H1 (cell line): ENCODE results near the gene BGN. TPM values are rescaled to one million over a fixed set of nuclear protein-coding genes. Genes with fewer than 3 reads are reported as not detected.

Experiments used
- CTCF ChIA-PET: fragments of 300-600 bp; sonication (Branson Sonifier 250); formaldehyde crosslinking; loops from one replicate; lab custom pipeline; 2021; ENCODE audit not compliant: partially characterized antibody; lab: Charles Lee
- POLR2A ChIA-PET: fragments of 300-600 bp; sonication (Branson Sonifier 250); formaldehyde crosslinking; loops from one replicate; lab custom pipeline; 2021; ENCODE audit warnings: inconsistent platforms; ENCODE audit not compliant: partially characterized antibody; lab: Charles Lee
- DNase-seq, 2 experiments: peaks; one replicate each; pipeline versions ENCODE4 v3.0.0 to v3.0.0-alpha.2; 2010 to 2022; ENCODE audit warnings: low spot score in 2 of 2, low read depth in 1 of 2, mixed read lengths in 1 of 2
- FAIRE-seq: peaks from 2 replicates; lab custom pipeline; 2011; peaks lifted over from hg19 to GRCh38; lab: Jason Lieb, UNC
- H2AFZ ChIP-seq: 2 replicates; pipeline ENCODE4 v1.8.1; 2012; ENCODE audit warnings: low read length, inconsistent platforms
- H2AK5ac ChIP-seq: 2 replicates; pipeline ENCODE4 v1.6.1; 2013; ENCODE audit warnings: low read depth, low read length
- H2BK120ac ChIP-seq: replicated peaks from 2 replicates; pipeline ENCODE3; 2013; ENCODE audit warnings: low read depth, low read length, inconsistent platforms
- H2BK12ac ChIP-seq: 2 replicates; pipeline ENCODE4 v1.6.1; 2013; ENCODE audit warnings: low read depth, low read length
- H2BK15ac ChIP-seq: 2 replicates; pipeline ENCODE4 v1.6.1; 2013; ENCODE audit warnings: low read length
- H2BK20ac ChIP-seq: 2 replicates; pipeline ENCODE4 v1.6.1; 2013; ENCODE audit warnings: low read length
- H2BK5ac ChIP-seq: 2 replicates; pipeline ENCODE4 v1.6.1; 2013; ENCODE audit warnings: low read depth, low read length
- H3K14ac ChIP-seq: 2 replicates; pipeline ENCODE4 v1.6.1; 2013; ENCODE audit warnings: inconsistent platforms; ENCODE audit not compliant: insufficient read length
- H3K18ac ChIP-seq: 2 replicates; pipeline ENCODE4 v1.6.1; 2013; ENCODE audit warnings: low read length; ENCODE audit errors: extremely low read depth
- H3K23ac ChIP-seq: 2 replicates; pipeline ENCODE4 v1.6.1; 2013; ENCODE audit warnings: inconsistent platforms; ENCODE audit not compliant: insufficient read length
- H3K23me2 ChIP-seq: 2 replicates; pipeline ENCODE4 v1.6.1; 2013; ENCODE audit warnings: low read depth, low read length
- H3K27ac ChIP-seq: 2 replicates; pipeline ENCODE4 v1.6.1; 2011; ENCODE audit warnings: low read depth, low read length, inconsistent platforms
- H3K27me3 ChIP-seq, 4 experiments: replicated peaks in 1 of 4; 1 replicate in 1 of 4; 2 replicates in 3 of 4; pipeline versions ENCODE4 v1.6.1 to v1.8.1; 2011 to 2013; ENCODE audit warnings: low read length in 3 of 4, mild to moderate bottlenecking in 3 of 4, inconsistent platforms in 2 of 4, mixed read lengths in 2 of 4, moderate library complexity in 1 of 4; ENCODE audit not compliant: control insufficient read depth in 3 of 4, insufficient read depth in 3 of 4; ENCODE audit errors: extremely low read depth in 1 of 4
- H3K36me3 ChIP-seq, 4 experiments: 2 replicates each; pipeline versions ENCODE4 v1.6.1 to v1.8.1; 2011 to 2013; ENCODE audit warnings: mild to moderate bottlenecking in 4 of 4, low read length in 3 of 4, moderate library complexity in 2 of 4, control low read depth in 1 of 4, inconsistent platforms in 1 of 4; ENCODE audit not compliant: insufficient read depth in 4 of 4, control insufficient read depth in 2 of 4
- H3K4ac ChIP-seq: replicated peaks from 2 replicates; pipeline ENCODE3; 2013; ENCODE audit warnings: low read length, low read depth, mixed read lengths, inconsistent platforms; ENCODE audit not compliant: insufficient read length
- H3K4me1 ChIP-seq, 4 experiments: replicated peaks in 1 of 4; 1 replicate in 1 of 4; 2 replicates in 3 of 4; pipeline versions ENCODE4 v1.6.1 to v1.8.1; 2011 to 2013; ENCODE audit warnings: low read length in 3 of 4, inconsistent platforms in 2 of 4, mixed read lengths in 1 of 4; ENCODE audit not compliant: insufficient read depth in 4 of 4, control insufficient read depth in 3 of 4
- H3K4me2 ChIP-seq, 2 experiments: 2 replicates each; pipeline versions ENCODE4 v1.6.1 to v1.8.1; 2011 to 2013; ENCODE audit warnings: low read depth in 2 of 2, low read length in 2 of 2, control low read depth in 1 of 2, inconsistent platforms in 1 of 2, mild to moderate bottlenecking in 1 of 2; ENCODE audit not compliant: insufficient read depth in 1 of 2
- H3K4me3 ChIP-seq, 4 experiments: fragments of 200-600, 300-600 bp in 1 of 4; sonication (generic), shearing (Covaris generic), sonication (Bioruptor Twin) in 1 of 4; 2 replicates each; pipeline versions ENCODE4 v1.5.1 to v1.8.1; 2011 to 2016; ENCODE audit warnings: low read length in 4 of 4, low read depth in 3 of 4, control low read depth in 2 of 4, inconsistent platforms in 2 of 4, mild to moderate bottlenecking in 2 of 4, mixed read lengths in 1 of 4, moderate library complexity in 1 of 4; ENCODE audit not compliant: insufficient read depth in 2 of 4; ENCODE audit errors: extremely low read depth in 1 of 4
- H3K56ac ChIP-seq: replicated peaks from 2 replicates; pipeline ENCODE3; 2013; ENCODE audit warnings: low read depth, mild to moderate bottlenecking, mixed read lengths, low read length, inconsistent platforms; ENCODE audit not compliant: insufficient read length
- H3K79me1 ChIP-seq: 2 replicates; pipeline ENCODE4 v1.6.1; 2013; ENCODE audit warnings: low read depth, low read length, control low read depth
- H3K79me2 ChIP-seq, 2 experiments: 2 replicates each; pipeline versions ENCODE4 v1.6.1 to v1.8.1; 2012 to 2013; ENCODE audit warnings: low read length in 2 of 2, mild to moderate bottlenecking in 2 of 2, inconsistent platforms in 1 of 2; ENCODE audit not compliant: insufficient read depth in 2 of 2, control insufficient read depth in 1 of 2
- H3K9ac ChIP-seq, 4 experiments: replicated peaks in 1 of 4; 1 replicate in 1 of 4; 2 replicates in 3 of 4; pipeline versions ENCODE4 v1.6.1 to v1.8.1; 2011 to 2013; ENCODE audit warnings: low read depth in 3 of 4, low read length in 3 of 4, control low read depth in 2 of 4, mild to moderate bottlenecking in 2 of 4, moderate library complexity in 2 of 4, inconsistent platforms in 1 of 4; ENCODE audit errors: extremely low read depth in 1 of 4
- H3K9me3 ChIP-seq, 2 experiments: 2 replicates each; pipeline versions ENCODE4 v1.6.1 to v1.8.1; 2012 to 2013; ENCODE audit warnings: mild to moderate bottlenecking in 2 of 2, moderate library complexity in 2 of 2, control low read depth in 1 of 2, inconsistent platforms in 1 of 2, low read depth in 1 of 2, low read length in 1 of 2, mixed read lengths in 1 of 2; ENCODE audit not compliant: insufficient read depth in 2 of 2
- H4K20me1 ChIP-seq, 2 experiments: replicated peaks in 1 of 2; 2 replicates each; pipeline versions ENCODE3 to v1.8.1; 2011 to 2013; ENCODE audit warnings: inconsistent platforms in 2 of 2, low read length in 2 of 2, mild to moderate bottlenecking in 1 of 2; ENCODE audit not compliant: insufficient read depth in 2 of 2, control insufficient read depth in 1 of 2
- H4K5ac ChIP-seq: 2 replicates; pipeline ENCODE4 v1.6.1; 2013; ENCODE audit warnings: low read length, low read depth, mixed read lengths, inconsistent platforms; ENCODE audit not compliant: insufficient read length
- H4K8ac ChIP-seq: 2 replicates; pipeline ENCODE4 v1.8.0; 2013; ENCODE audit warnings: mild to moderate bottlenecking, moderate library complexity, low read length, inconsistent platforms; ENCODE audit not compliant: insufficient read depth; ENCODE audit errors: extremely low read depth
- H4K91ac ChIP-seq: replicated peaks from 2 replicates; pipeline ENCODE3; 2013; ENCODE audit warnings: low read length, mixed read lengths, inconsistent platforms; ENCODE audit not compliant: insufficient read length
- BCL11A ChIP-seq, 2 experiments: IDR thresholded peaks; one replicate each; pipeline ENCODE4 v1.6.1; 2011; ENCODE audit warnings: low read depth in 2 of 2, low read length in 2 of 2, mild to moderate bottlenecking in 2 of 2
- BRCA1 ChIP-seq: IDR thresholded peaks from 2 replicates; pipeline ENCODE4 v1.6.1; 2012; ENCODE audit warnings: low read depth, low read length, improper control_type of control experiment
- CHD1 ChIP-seq: IDR thresholded peaks from 2 replicates; pipeline ENCODE4 v1.6.1; 2012; ENCODE audit warnings: low read depth, low read length, improper control_type of control experiment
- FOSL1 ChIP-seq: IDR thresholded peaks from 2 replicates; pipeline ENCODE4 v1.6.1; 2011; ENCODE audit warnings: mild to moderate bottlenecking, low read depth, low read length, moderate library complexity; ENCODE audit not compliant: insufficient read depth
- GABPA ChIP-seq: IDR thresholded peaks from 2 replicates; pipeline ENCODE4 v1.6.1; 2011; ENCODE audit warnings: mild to moderate bottlenecking, low read length, moderate library complexity, borderline replicate concordance; ENCODE audit not compliant: insufficient read depth
- RBBP5 ChIP-seq: IDR thresholded peaks from 2 replicates; pipeline ENCODE4 v1.7.1; 2012; ENCODE audit warnings: low read depth, mild to moderate bottlenecking, inconsistent platforms, low read length, moderate library complexity, borderline replicate concordance
- SP2 ChIP-seq: IDR thresholded peaks from 2 replicates; pipeline ENCODE4 v1.6.1; 2012; ENCODE audit warnings: mild to moderate bottlenecking, low read length, inconsistent platforms
- YY1 ChIP-seq: IDR thresholded peaks from 2 replicates; pipeline ENCODE4 v1.6.1; 2011; ENCODE audit warnings: low read depth, mild to moderate bottlenecking, low read length
- WGBS, 2 experiments: shearing (Covaris generic) in 1 of 2; methylation state at CpG; one replicate each; pipeline versions ENCODE4 v1.1.6 to v1.1.7; 2013 to 2015; ENCODE audit warnings: low lambda C conversion rate in 2 of 2, mixed read lengths in 2 of 2, inconsistent platforms in 1 of 2, low coverage in 1 of 2, missing lambda C conversion rate in 1 of 2; ENCODE audit not compliant: insufficient replicate concordance in 2 of 2, insufficient coverage in 1 of 2, insufficient read length in 1 of 2; ENCODE audit errors: extremely low coverage in 1 of 2, missing lambda C conversion rate in 1 of 2; 5-methylcytosine and 5-hydroxymethylcytosine counted together
- polyA plus RNA-seq, 7 experiments: library from polyadenylated mRNA; depleted of rRNA in 3 of 7; stranded (reverse) in 5 of 7; unstranded in 2 of 7; fragments of >200 nt in 5 of 7; fragments of 200-250 nt in 2 of 7; gene quantifications; 1 replicate in 5 of 7; 2 replicates in 1 of 7; 4 replicates in 1 of 7; pipeline versions ENCODE4 v1.2.1 to v1.2.3, GENCODE V29; 2011 to 2013; ENCODE audit warnings: missing spikeins in 2 of 7, mixed read lengths in 2 of 7
- total RNA-seq: library from RNA; stranded (reverse); fragmentation: NEBNext Ultra II Directional; extraction: Animal tissue kit (Norgen Biotek cat#: 25700); gene quantifications from 2 replicates; pipeline ENCODE4 v1.2.1, GENCODE V29; 2021
- TF ChIP-seq, protein P1 (sequence below): IDR thresholded peaks from 2 replicates; pipeline ENCODE4 v1.6.1; 2012; ENCODE audit warnings: inconsistent platforms

The BGN gene
- total and polyA plus RNA-seq, 2 of the 8 experiments (the other 6 are each of a cell fraction or from before 2014, with no cell fraction given), result 1.8 to 2.4 TPM

GRCh38 chrX:153516073-153516472 lies 21.3 kb downstream of the BGN start:
- no peaks in the 10 kb centered on the region for H3K4me1 ChIP-seq
- CTCF ChIA-PET, result interaction anchor here (1.0 to 2.9 kb wide), 5 partner anchors 9 to 39 kb away, joined by 3 to 9 read pairs (median 3); no protein-coding TSS in a partner anchor
- no peak overlapping the region for H2BK20ac ChIP-seq
- POLR2A ChIA-PET, result interaction anchor here (1.4 kb wide), 1 partner anchor 9 kb away, joined by 3 read pairs; no protein-coding TSS in a partner anchor
- 96% methylated on average over 4 of the region's 9 CpGs; no CpG with 5 or more reads in 1 of the 2 experiments for WGBS, 2 experiments
- H4K91ac ChIP-seq, result no peak overlapping the region
- H3K36me3 ChIP-seq, result no peaks in the 10 kb centered on the region
- H2BK12ac ChIP-seq, result no peak overlapping the region; the same call in 1 of the 2 replicates
- H4K8ac ChIP-seq, result no peak overlapping the region
- H3K27me3 ChIP-seq, result peaks cover 19 to 31% (median 29%) of the 10 kb centered on the region in 4 experiments
- no peak overlapping the region for H3K4ac ChIP-seq
- H2AFZ ChIP-seq, result no peak overlapping the region
- FAIRE-seq (no peak), DNase-seq (no peak)
- no peak overlapping the region for H2BK120ac ChIP-seq
- no peak overlapping the region for H3K14ac ChIP-seq
- H3K4me2 ChIP-seq, result no peak overlapping the region
- no peak overlapping the region for H3K23ac ChIP-seq
- H3K9ac ChIP-seq, result no peak overlapping the region
- TF ChIP-seq CHD1, result no peak
- TF ChIP-seq, protein P1, sequence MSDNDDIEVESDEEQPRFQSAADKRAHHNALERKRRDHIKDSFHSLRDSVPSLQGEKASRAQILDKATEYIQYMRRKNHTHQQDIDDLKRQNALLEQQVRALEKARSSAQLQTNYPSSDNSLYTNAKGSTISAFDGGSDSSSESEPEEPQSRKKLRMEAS, result no peak
- TF ChIP-seq BRCA1, result no peak
- TF ChIP-seq FOSL1, result no peak
- TF ChIP-seq YY1, result no peak
- TF ChIP-seq BCL11A (IDR thresholded peaks at IDR 0.05; ENCODE audit: low read depth in 2 of 2, low read length in 2 of 2), result no peak
- TF ChIP-seq RBBP5, result no peak
- TF ChIP-seq GABPA, result no peak
- TF ChIP-seq SP2, result no peak
- no peak overlapping the region for H2BK15ac ChIP-seq
- H3K9me3 ChIP-seq, result no peaks in the 10 kb centered on the region
- no peak overlapping the region for H3K18ac ChIP-seq
- no peak overlapping the region for H3K4me3 ChIP-seq
- H3K23me2 ChIP-seq, result peaks cover 12% of the 10 kb centered on the region; the same call in 1 of the 2 replicates
- H4K20me1 ChIP-seq, result peaks cover 0 to 8% of the 10 kb centered on the region in 2 experiments
- H3K27ac ChIP-seq, result no peak overlapping the region
- H3K79me2 ChIP-seq, result no peaks in the 10 kb centered on the region
- H2AK5ac ChIP-seq, result no peak overlapping the region
- H2BK5ac ChIP-seq, result no peak overlapping the region
- no peaks in the 10 kb centered on the region for H3K79me1 ChIP-seq
- no peak overlapping the region for H4K5ac ChIP-seq
- H3K56ac ChIP-seq, result no peak overlapping the region
